Loucy (cell line): ENCODE measurements around the gene NFATC1.

ENCODE experiments used
- H2AFZ ChIP-seq: fragments of 200-600 bp; sonication (generic); 2 replicates; pipeline ENCODE4 v1.6.0; 2016; ENCODE audit warnings: antibody characterized with exemption, mild to moderate bottlenecking, low read length, moderate library complexity
- H3F3A ChIP-seq: fragments of 200-600 bp; 2 replicates; pipeline ENCODE4 v1.6.0; 2016; ENCODE audit warnings: antibody characterized with exemption, low read depth, mild to moderate bottlenecking
- H3K27me3 ChIP-seq: fragments of 200-600 bp; sonication (generic); 2 replicates; pipeline ENCODE4 v1.6.1; 2014; ENCODE audit warnings: low read length, mild to moderate bottlenecking; ENCODE audit not compliant: insufficient read depth, poor library complexity, severe bottlenecking
- H3K36me3 ChIP-seq: fragments of 200-600 bp; sonication (generic); 2 replicates; pipeline ENCODE4 v1.6.1; 2016; ENCODE audit warnings: low read length; ENCODE audit not compliant: insufficient read depth
- H3K4me1 ChIP-seq: fragments of 200-600 bp; sonication (generic); 2 replicates; pipeline ENCODE4 v1.5.1; 2014; ENCODE audit warnings: low read length, mild to moderate bottlenecking; ENCODE audit not compliant: insufficient read depth, poor library complexity, severe bottlenecking
- H3K4me2 ChIP-seq: fragments of 200-600 bp; sonication (generic); 2 replicates; pipeline ENCODE4 v1.6.0; 2014; ENCODE audit warnings: antibody characterized with exemption, low read length, low read depth, mild to moderate bottlenecking; ENCODE audit not compliant: poor library complexity, severe bottlenecking
- H3K4me3 ChIP-seq: fragments of 200-600 bp; sonication (generic); 2 replicates; pipeline ENCODE4 v1.5.1; 2014; ENCODE audit warnings: low read length, mild to moderate bottlenecking, mixed read lengths; ENCODE audit not compliant: poor library complexity, severe bottlenecking
- H3K79me2 ChIP-seq: fragments of 200-600 bp; sonication (generic); 2 replicates; pipeline ENCODE4 v1.6.1; 2014; ENCODE audit warnings: low read length; ENCODE audit not compliant: insufficient read depth
- H3K9ac ChIP-seq: fragments of 200-600 bp; sonication (generic); 2 replicates; pipeline ENCODE4 v1.6.0; 2014; ENCODE audit warnings: mild to moderate bottlenecking, low read depth, low read length, moderate library complexity; ENCODE audit not compliant: poor library complexity, severe bottlenecking
- H3K9me2 ChIP-seq: fragments of 200-600 bp; sonication (generic); replicated peaks from 2 replicates; pipeline ENCODE4 v1.6.1; 2016; ENCODE audit warnings: low read depth, low read length, mixed read lengths
- H3K9me3 ChIP-seq: fragments of 200-600 bp; sonication (generic); 2 replicates; pipeline ENCODE4 v1.6.1; 2014; ENCODE audit warnings: mild to moderate bottlenecking, antibody characterized with exemption, low read length, low read depth; ENCODE audit not compliant: insufficient read depth
- H4K20me1 ChIP-seq: fragments of 200-600 bp; sonication (generic); 2 replicates; pipeline ENCODE4 v1.6.0; 2014; ENCODE audit warnings: antibody characterized with exemption, low read length, mild to moderate bottlenecking; ENCODE audit not compliant: insufficient read depth, poor library complexity, severe bottlenecking
- EZH2phosphoT487 ChIP-seq: fragments of 200-600 bp; IDR thresholded peaks from 2 replicates; pipeline ENCODE4 v1.6.1; 2018; ENCODE audit warnings: antibody characterized with exemption, mild to moderate bottlenecking, moderate library complexity, borderline replicate concordance
- TF ChIP-seq, protein P1 (sequence below): fragments of 200-600 bp; sonication (generic); conservative IDR thresholded peaks from 2 replicates; pipeline ENCODE4 v1.5.1; 2014; ENCODE audit warnings: mild to moderate bottlenecking, antibody characterized with exemption, low read length

The NFATC1 gene

DNA sequence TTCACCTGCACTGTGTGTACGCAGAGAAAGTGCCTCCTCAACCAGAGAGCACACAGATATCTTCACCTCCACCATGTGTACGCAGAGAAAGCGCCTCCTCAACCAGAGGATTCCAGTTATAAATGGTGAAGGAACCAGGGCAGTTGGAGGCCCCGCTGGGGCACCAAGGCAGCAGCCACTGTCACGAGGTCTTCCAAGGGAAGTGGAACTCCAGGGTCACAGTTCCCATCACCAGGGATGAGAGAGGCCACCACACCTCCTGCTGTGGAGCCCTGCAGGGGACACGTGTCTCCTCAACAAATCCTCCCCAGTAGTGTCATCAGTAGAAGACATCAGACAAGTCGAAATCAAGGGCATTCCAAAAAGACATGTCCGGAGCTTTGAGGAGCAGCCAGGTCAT, 28.2 kb upstream of the NFATC1 start:
- peaks cover 42% of the 10 kb centered on the region for H3K4me1 ChIP-seq
- H3K36me3 ChIP-seq, result no peaks in the 10 kb centered on the region; the same call in 1 of the 2 replicates
- no peaks in the 10 kb centered on the region for H3F3A ChIP-seq
- no peak overlapping the region for H2AFZ ChIP-seq
- H3K27me3 ChIP-seq, result no peaks in the 10 kb centered on the region
- no peak overlapping the region for H3K4me3 ChIP-seq
- H3K9me2 ChIP-seq, result no peaks in the 10 kb centered on the region
- no peak overlapping the region for H3K4me2 ChIP-seq
- H3K79me2 ChIP-seq, result no peaks in the 10 kb centered on the region
- H3K9ac ChIP-seq, result peak overlapping the region; percentile 65
- H3K9me3 ChIP-seq, result no peaks in the 10 kb centered on the region
- TF ChIP-seq, protein P1, sequence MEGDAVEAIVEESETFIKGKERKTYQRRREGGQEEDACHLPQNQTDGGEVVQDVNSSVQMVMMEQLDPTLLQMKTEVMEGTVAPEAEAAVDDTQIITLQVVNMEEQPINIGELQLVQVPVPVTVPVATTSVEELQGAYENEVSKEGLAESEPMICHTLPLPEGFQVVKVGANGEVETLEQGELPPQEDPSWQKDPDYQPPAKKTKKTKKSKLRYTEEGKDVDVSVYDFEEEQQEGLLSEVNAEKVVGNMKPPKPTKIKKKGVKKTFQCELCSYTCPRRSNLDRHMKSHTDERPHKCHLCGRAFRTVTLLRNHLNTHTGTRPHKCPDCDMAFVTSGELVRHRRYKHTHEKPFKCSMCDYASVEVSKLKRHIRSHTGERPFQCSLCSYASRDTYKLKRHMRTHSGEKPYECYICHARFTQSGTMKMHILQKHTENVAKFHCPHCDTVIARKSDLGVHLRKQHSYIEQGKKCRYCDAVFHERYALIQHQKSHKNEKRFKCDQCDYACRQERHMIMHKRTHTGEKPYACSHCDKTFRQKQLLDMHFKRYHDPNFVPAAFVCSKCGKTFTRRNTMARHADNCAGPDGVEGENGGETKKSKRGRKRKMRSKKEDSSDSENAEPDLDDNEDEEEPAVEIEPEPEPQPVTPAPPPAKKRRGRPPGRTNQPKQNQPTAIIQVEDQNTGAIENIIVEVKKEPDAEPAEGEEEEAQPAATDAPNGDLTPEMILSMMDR, result no peak
- no peak for TF ChIP-seq EZH2phosphoT487
- H4K20me1 ChIP-seq, result no peaks in the 10 kb centered on the region

DNA sequence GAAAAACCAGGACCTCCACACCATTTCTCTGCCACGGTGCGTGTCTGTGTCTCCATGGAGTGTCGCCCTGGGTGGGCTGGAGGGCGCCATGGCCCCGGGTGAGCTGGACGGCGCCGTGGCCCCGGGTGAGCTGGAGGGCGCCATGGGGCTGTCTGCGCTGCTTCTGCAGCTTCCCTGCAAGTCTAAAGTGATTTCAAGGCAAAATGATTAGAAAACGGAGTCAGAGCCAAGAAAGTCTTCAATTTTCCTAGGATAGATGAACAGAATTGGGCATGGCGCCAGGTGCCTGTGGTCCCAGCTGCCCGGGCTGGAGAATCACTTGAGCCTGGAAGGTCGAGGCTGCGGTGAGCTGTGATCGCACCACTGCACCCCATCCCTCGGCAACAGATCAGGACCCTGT, 27.7 kb upstream of the NFATC1 start:
- Histone ChIP-seq H3K9me3 (no peaks in the 10 kb centered on the region), H4K20me1 (no peaks in the 10 kb centered on the region), H3K9me2 (no peaks in the 10 kb centered on the region), H2AFZ (no peak overlapping the region), H3F3A (no peaks in the 10 kb centered on the region), H3K9ac (peak overlapping the region; percentile 65), H3K27me3 (no peaks in the 10 kb centered on the region), H3K4me2 (peak overlapping the region; percentile 52), H3K4me3 (peak overlapping the region; percentile 36), H3K36me3 (no peaks in the 10 kb centered on the region), H3K4me1 (peaks cover 46% of the 10 kb centered on the region), H3K79me2 (no peaks in the 10 kb centered on the region)
- TF ChIP-seq, protein P1, result no peak
- TF ChIP-seq EZH2phosphoT487, result no peak

DNA sequence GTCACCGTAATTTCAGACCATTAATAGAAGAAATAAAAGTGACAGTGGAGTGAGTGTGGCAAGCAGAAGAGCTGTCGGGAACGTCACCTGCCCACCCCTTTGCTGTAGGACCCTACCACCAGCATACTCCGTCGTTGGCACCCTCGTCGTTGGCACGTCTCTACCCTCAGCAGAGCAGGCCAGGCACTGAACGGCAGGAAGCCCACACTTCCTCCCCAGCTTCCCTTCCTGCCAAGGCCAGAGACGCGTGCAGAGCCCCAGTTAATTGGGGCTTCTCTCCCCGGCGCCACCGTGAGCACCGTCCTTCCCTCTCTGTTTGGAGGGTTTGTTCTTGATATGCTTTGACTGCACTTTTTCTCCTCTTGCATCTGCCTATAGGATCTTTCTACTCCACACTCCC, 27.0 kb upstream of the NFATC1 start:
- H3K4me2 ChIP-seq, result peak overlapping the region; percentile 52
- TF ChIP-seq, protein P1, result no peak
- TF ChIP-seq EZH2phosphoT487, result no peak

More for the DNA sequence above, 27.0 kb upstream of the NFATC1 start:
- Histone ChIP-seq H2AFZ (0 out of 2 replicates have a peak overlapping the region, but pooled peaks have one; percentile 22), H3K27me3 (no peaks in the 10 kb centered on the region), H3K9me2 (no peaks in the 10 kb centered on the region), H3K36me3 (no peaks in the 10 kb centered on the region), H3K79me2 (no peaks in the 10 kb centered on the region), H3K9me3 (no peaks in the 10 kb centered on the region), H3K4me1 (peaks cover 46% of the 10 kb centered on the region), H3K4me3 (peak overlapping the region; percentile 36), H4K20me1 (no peaks in the 10 kb centered on the region), H3F3A (no peaks in the 10 kb centered on the region), H3K9ac (peak overlapping the region; percentile 65)
